Common myeloid progenitor, CD34-positive (primary cell): ENCODE data around the gene DMTF1.
A peak's percentile ranks its signal among the peaks of the same experiment; 100 is the strongest.

ENCODE experiments used
- CTCF ChIA-PET: fragments of 350-600 bp; sonication (Branson Sonifier 250); formaldehyde crosslinking; loops from one replicate; lab custom pipeline; 2021; ENCODE audit warnings: antibody characterized with exemption; lab: Charles Lee
- POLR2A ChIA-PET: fragments of 350-600 bp; sonication (Branson Sonifier 250); formaldehyde crosslinking; loops from one replicate; lab custom pipeline; 2021; ENCODE audit warnings: antibody characterized with exemption; lab: Charles Lee
- DNase-seq, 3 donors: peaks; one replicate each; pipeline versions ENCODE4 v3.0.0 to v3.0.0-alpha.2; 2013
- H3K27ac ChIP-seq, 2 experiments: 1 replicate in 1 of 2; 2 replicates in 1 of 2; pipeline ENCODE4 v1.7.0; 2013; ENCODE audit warnings: inconsistent platforms in 2 of 2, low read length in 2 of 2, mild to moderate bottlenecking in 2 of 2, low read depth in 1 of 2, moderate library complexity in 1 of 2; ENCODE audit not compliant: severe bottlenecking in 2 of 2, insufficient read depth in 1 of 2, poor library complexity in 1 of 2
- H3K27me3 ChIP-seq, 5 experiments: replicated peaks in 2 of 5; 1 replicate in 3 of 5; 2 replicates in 2 of 5; pipeline versions ENCODE4 v1.6.1 to v1.7.0; 2013; ENCODE audit warnings: low read length in 4 of 5, mild to moderate bottlenecking in 2 of 5, moderate library complexity in 2 of 5, inconsistent platforms in 1 of 5; ENCODE audit not compliant: insufficient read depth in 5 of 5, control insufficient read depth in 4 of 5
- H3K36me3 ChIP-seq, 4 experiments: 1 replicate in 2 of 4; 2 replicates in 2 of 4; pipeline versions ENCODE4 v1.6.1 to v1.7.0; 2013; ENCODE audit warnings: low read length in 3 of 4, control low read depth in 1 of 4, mild to moderate bottlenecking in 1 of 4; ENCODE audit not compliant: control insufficient read depth in 4 of 4, insufficient read depth in 4 of 4
- H3K4me1 ChIP-seq, 4 experiments: 1 replicate in 3 of 4; 2 replicates in 1 of 4; pipeline versions ENCODE4 v1.6.1 to v1.7.1; 2013; ENCODE audit warnings: low read length in 3 of 4, mild to moderate bottlenecking in 3 of 4, control low read depth in 1 of 4, inconsistent platforms in 1 of 4, moderate library complexity in 1 of 4; ENCODE audit not compliant: control insufficient read depth in 4 of 4, insufficient read depth in 4 of 4; ENCODE audit errors: control extremely low read depth in 1 of 4
- H3K4me3 ChIP-seq, 7 experiments: 1 replicate in 4 of 7; 2 replicates in 3 of 7; pipeline versions ENCODE4 v1.5.1 to v1.7.0; 2013; ENCODE audit warnings: mild to moderate bottlenecking in 7 of 7, low read length in 6 of 7, moderate library complexity in 6 of 7, inconsistent platforms in 2 of 7, low read depth in 2 of 7, control low read depth in 1 of 7; ENCODE audit not compliant: insufficient read depth in 4 of 7, control insufficient read depth in 1 of 7; ENCODE audit errors: extremely low read depth in 1 of 7
- H3K9me3 ChIP-seq, 5 experiments: 1 replicate in 4 of 5; 2 replicates in 1 of 5; pipeline versions ENCODE4 v1.6.1 to v1.7.1; 2013; ENCODE audit warnings: low read length in 4 of 5, mild to moderate bottlenecking in 2 of 5, inconsistent platforms in 1 of 5, low read depth in 1 of 5, moderate library complexity in 1 of 5; ENCODE audit not compliant: control insufficient read depth in 4 of 5, insufficient read depth in 2 of 5; ENCODE audit errors: control extremely low read depth in 1 of 5
- WGBS: methylation state at CpG from one replicate; pipeline ENCODE4 v1.1.5; 2013; ENCODE audit not compliant: insufficient coverage; 5-methylcytosine and 5-hydroxymethylcytosine counted together

The DMTF1 gene

GRCh38 chr7:87210506-87210905 lies 58.3 kb downstream of the DMTF1 start:
- no peaks in the 10 kb centered on the region for H3K27me3 ChIP-seq
- H3K9me3 ChIP-seq: peaks cover 0 to 14% (median 12%) of the 10 kb centered on the region in 5 experiments
- H3K4me1 ChIP-seq: peaks cover 2 to 15% (median 6%) of the 10 kb centered on the region in 4 experiments
- H3K4me3 ChIP-seq: no peak overlapping the region
- 100% methylated on average over 3 of the region's 3 CpGs for WGBS
- ChIA-PET CTCF (interaction anchor here (1.0 kb wide), 1 partner anchor 15 kb away, joined by 3 read pairs; no protein-coding TSS in a partner anchor), POLR2A (interaction anchor here (1.4 kb wide), 1 partner anchor 9 kb away, joined by 4 read pairs; the partner anchor contains the start of gene TMEM243)
- H3K27ac ChIP-seq: no peak overlapping the region
- DNase-seq: no peak
- peaks cover 0 to 8% (median 6%) of the 10 kb centered on the region in 4 experiments for H3K36me3 ChIP-seq

- Histone ChIP-seq H3K4me1 (peaks cover 11 to 27% (median 12%) of the 10 kb centered on the region in 4 experiments), H3K36me3 (peaks cover 0 to 7% (median 4%) of the 10 kb centered on the region in 4 experiments), H3K27ac (peak overlapping the region in 1 of 2 experiments; percentile 37), H3K4me3 (no peak overlapping the region), H3K9me3 (peaks cover 0 to 5% (median 0%) of the 10 kb centered on the region in 5 experiments), H3K27me3 (no peaks in the 10 kb centered on the region)
- DNase-seq: peak; percentile 30 to 68 (median 51)
- ChIA-PET POLR2A (no interaction called here), CTCF (interaction anchor here (0.8 to 1.5 kb wide), 5 partner anchors 9 to 25 kb away, joined by 3 to 5 read pairs (median 3); no protein-coding TSS in a partner anchor)
- WGBS: no CpG with 5 or more reads among the region's 1 CpG
Measured at GRCh38 chr7:87212498-87212897, 60.2 kb downstream of the DMTF1 start.

- Histone ChIP-seq H3K4me1 (peaks cover 16 to 35% (median 19%) of the 10 kb centered on the region in 4 experiments), H3K4me3 (no peak overlapping the region), H3K9me3 (peaks cover 0 to 2% (median 0%) of the 10 kb centered on the region in 5 experiments), H3K36me3 (peaks cover 0 to 7% (median 1%) of the 10 kb centered on the region in 4 experiments), H3K27ac (no peak overlapping the region), H3K27me3 (no peaks in the 10 kb centered on the region)
- ChIA-PET CTCF (interaction anchor here (1.0 to 1.5 kb wide), 4 partner anchors 10 to 25 kb away, joined by 3 to 5 read pairs (median 3); no protein-coding TSS in a partner anchor), POLR2A (no interaction called here)
- no peak for DNase-seq
- WGBS: no CpG with 5 or more reads among the region's 1 CpG
Measured at GRCh38 chr7:87213252-87213651, 61.0 kb downstream of the DMTF1 start.

DNA sequence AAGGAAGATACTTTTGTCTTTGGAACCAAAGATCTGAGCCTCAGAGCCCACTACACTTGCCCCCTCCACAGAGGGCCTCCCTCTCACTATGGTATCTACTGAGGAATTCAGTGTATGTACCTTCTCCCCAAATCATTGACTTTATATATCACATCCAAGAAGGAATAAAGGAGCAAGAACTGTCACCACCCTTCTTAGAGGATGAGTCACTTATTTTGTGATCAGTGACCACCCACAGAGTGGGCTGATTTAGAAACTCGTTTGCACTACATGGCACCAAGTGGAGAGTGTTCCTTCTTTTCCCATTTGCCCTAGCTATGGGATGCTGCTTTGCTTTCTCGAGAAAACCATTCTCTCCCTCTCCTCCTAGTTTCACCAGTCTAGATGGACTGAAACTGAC lies 61.6 kb downstream of the DMTF1 start:
- WGBS: no CpG with 5 or more reads among the region's 2 CpGs
- no peaks in the 10 kb centered on the region for H3K27me3 ChIP-seq
- H3K36me3 ChIP-seq: peaks cover 0 to 7% (median 0%) of the 10 kb centered on the region in 4 experiments
- H3K4me1 ChIP-seq: peaks cover 22 to 40% (median 24%) of the 10 kb centered on the region in 4 experiments
- CTCF ChIA-PET: interaction anchor here (0.7 to 1.3 kb wide), 3 partner anchors 12 to 24 kb away, joined by 3 read pairs; no protein-coding TSS in a partner anchor
- no peak for DNase-seq
- H3K9me3 ChIP-seq: peaks cover 0 to 1% (median 0%) of the 10 kb centered on the region in 5 experiments
- POLR2A ChIA-PET: no interaction called here
- H3K27ac ChIP-seq: no peak overlapping the region
- H3K4me3 ChIP-seq: no peak overlapping the region

GRCh38 chr7:87215046-87215445 lies 62.8 kb downstream of the DMTF1 start:
- ChIA-PET CTCF (interaction anchor here (1.0 kb wide), 1 partner anchor 21 kb away, joined by 3 read pairs; no protein-coding TSS in a partner anchor), POLR2A (no interaction called here)
- no peaks in the 10 kb centered on the region for H3K9me3 ChIP-seq
- H3K27ac ChIP-seq: no peak overlapping the region
- no peak for DNase-seq
- H3K36me3 ChIP-seq: peaks cover 0 to 7% (median 0%) of the 10 kb centered on the region in 4 experiments
- peaks cover 24 to 46% (median 32%) of the 10 kb centered on the region in 4 experiments for H3K4me1 ChIP-seq
- no peak overlapping the region for H3K4me3 ChIP-seq
- H3K27me3 ChIP-seq: no peaks in the 10 kb centered on the region
- WGBS: no CpG with 5 or more reads among the region's 3 CpGs

DNA sequence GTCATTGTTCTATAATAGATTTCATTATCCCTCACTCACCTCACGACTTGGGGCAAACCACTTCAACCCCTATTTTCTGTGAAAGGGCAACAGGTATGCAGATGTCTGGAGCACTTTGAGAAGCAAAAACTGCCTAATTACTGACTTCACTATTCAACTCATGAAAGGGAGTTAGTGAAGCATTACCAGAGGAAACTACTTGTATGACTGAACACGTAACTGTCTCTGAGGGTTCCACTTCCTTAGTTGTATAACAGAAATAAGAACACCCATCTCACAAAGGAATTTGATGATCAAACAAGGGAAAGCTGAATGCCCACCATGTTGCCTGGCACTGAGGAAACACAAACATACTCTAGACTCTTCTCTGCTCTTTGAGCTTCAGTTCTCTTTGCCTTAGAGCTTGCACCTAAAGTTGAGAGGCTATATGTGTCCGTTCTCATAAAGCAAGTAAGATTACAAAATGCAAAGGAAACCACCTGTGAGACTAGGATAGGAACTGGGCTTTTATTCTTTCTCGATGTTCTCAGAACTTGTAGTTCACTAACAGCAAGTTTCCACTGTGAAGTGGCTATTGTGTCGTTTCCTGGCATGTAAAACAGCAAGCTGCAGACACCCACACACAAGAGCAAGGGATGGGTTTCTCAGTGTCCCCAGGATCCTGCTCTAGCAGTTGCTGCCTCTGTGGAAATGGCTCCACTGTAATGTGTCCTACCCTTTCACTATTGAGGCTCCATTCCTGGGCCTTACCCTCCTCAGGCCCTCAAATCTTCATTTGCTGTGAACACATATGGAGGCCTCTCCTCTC lies 64.7 kb downstream of the DMTF1 start:
- 38% methylated on average over 4 of the region's 5 CpGs for WGBS
- no peak overlapping the region for H3K27ac ChIP-seq

More for the DNA sequence above, 64.7 kb downstream of the DMTF1 start:
- H3K27me3 ChIP-seq: peaks cover under 1 to 14% (median 13%) of the 10 kb centered on the region in 5 experiments
- DNase-seq: peak in 2 of 3 donors; percentile 28 to 56
- ChIA-PET POLR2A (no interaction called here), CTCF (interaction anchor here (1.2 to 1.5 kb wide), 2 partner anchors 19 to 157 kb away, joined by 3 to 4 read pairs; partner anchors contain the start of gene ELAPOR2)
- H3K36me3 ChIP-seq: peaks cover 0 to 7% (median 0%) of the 10 kb centered on the region in 4 experiments
- H3K9me3 ChIP-seq: peaks cover 0 to 1% (median 0%) of the 10 kb centered on the region in 5 experiments
- peaks cover 24 to 52% (median 39%) of the 10 kb centered on the region in 4 experiments for H3K4me1 ChIP-seq
- peak overlapping the region in 5 of 7 experiments; percentile 16 to 43 (median 25) for H3K4me3 ChIP-seq
